Activated B cell treated with CpG ODN at 0.5 μM for 24 hours (primary cell): ENCODE results near the gene ROR1. TPM values are rescaled to one million over a fixed set of nuclear protein-coding genes. Genes with fewer than 3 reads are reported as not detected.

Source experiments
- ATAC-seq: fragments of 200-7000 bp; cut with Tn5 transposase; one replicate; pipeline ENCODE4 v1.10.0; 2021; ENCODE audit warnings: low read depth, mild to moderate bottlenecking, moderate library complexity
- CTCF ChIA-PET: fragments of 350-600 bp; sonication (Branson Sonifier 250); formaldehyde crosslinking; loops from one replicate; lab custom pipeline; 2021; ENCODE audit warnings: antibody characterized with exemption; lab: Charles Lee
- POLR2A ChIA-PET: fragments of 350-600 bp; sonication (Branson Sonifier 250); formaldehyde crosslinking; loops from one replicate; lab custom pipeline; 2021; ENCODE audit warnings: antibody characterized with exemption; lab: Charles Lee
- DNase-seq: peaks from one replicate; pipeline ENCODE4 v3.0.0; 2022
- H3K27ac Mint-ChIP-seq: one replicate; pipeline ENCODE4 v1.8.0; 2020; ENCODE audit warnings: mixed read lengths
- H3K27me3 Mint-ChIP-seq: one replicate; pipeline ENCODE4 v1.8.0; 2021; ENCODE audit warnings: mixed read lengths
- H3K36me3 Mint-ChIP-seq: one replicate; pipeline ENCODE4 v1.8.0; 2021; ENCODE audit warnings: low read depth, mixed read lengths
- H3K4me1 Mint-ChIP-seq: one replicate; pipeline ENCODE4 v1.8.0; 2021; ENCODE audit warnings: mixed read lengths
- H3K4me3 Mint-ChIP-seq: one replicate; pipeline ENCODE4 v1.8.0; 2020; ENCODE audit warnings: mild to moderate bottlenecking, mixed read lengths
- H3K9me3 Mint-ChIP-seq: one replicate; pipeline ENCODE4 v1.8.0; 2020; ENCODE audit warnings: mixed read lengths
- intact Hi-C: fragments of 100-400 bp; cut with micrococcal nuclease; formaldehyde crosslinking; loops from one replicate; pipeline ENCODE4 v1.15.1; 2024
- total RNA-seq: library from RNA; stranded (reverse); gene quantifications from 2 replicates; pipeline ENCODE4 v1.2.3, GENCODE V29; 2022
- TF ChIP-seq, protein P1 (sequence below): fragments of 200-600 bp; IDR thresholded peaks from one replicate; pipeline ENCODE4 v1.8.0; 2022; ENCODE audit warnings: antibody characterized with exemption, mild to moderate bottlenecking

Gene ROR1
- total RNA-seq, 1 donor from 2014 or later = 2.2 TPM

DNA sequence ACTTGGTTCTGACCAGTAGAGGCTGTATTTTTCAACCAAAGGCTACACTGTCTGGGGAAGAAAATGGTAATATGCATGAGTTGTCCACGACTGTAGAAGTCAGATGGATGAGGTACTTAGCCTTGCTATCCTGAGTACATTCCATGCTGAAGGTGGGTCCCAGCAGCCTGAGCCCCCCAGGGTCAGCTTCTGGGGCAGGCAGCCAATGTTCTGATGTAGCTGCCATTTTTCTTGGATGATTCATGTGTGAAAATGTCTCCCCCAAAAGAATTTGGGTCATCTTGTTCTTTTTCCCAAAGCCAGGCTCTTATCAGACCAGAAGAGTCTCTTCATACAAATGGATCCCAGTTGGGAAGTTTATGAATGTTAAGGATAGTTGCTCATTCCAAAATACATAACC is 257.4 kb downstream of the ROR1 start:
- Mint-ChIP-seq H3K36me3 (no peaks in the 10 kb centered on the region), H3K4me3 (no peak overlapping the region), H3K27ac (no peak overlapping the region), H3K9me3 (peaks cover 3% of the 10 kb centered on the region), H3K27me3 (no peaks in the 10 kb centered on the region), H3K4me1 (no peaks in the 10 kb centered on the region)
- POLR2A ChIA-PET = no interaction called here
- TF ChIP-seq, protein P1, sequence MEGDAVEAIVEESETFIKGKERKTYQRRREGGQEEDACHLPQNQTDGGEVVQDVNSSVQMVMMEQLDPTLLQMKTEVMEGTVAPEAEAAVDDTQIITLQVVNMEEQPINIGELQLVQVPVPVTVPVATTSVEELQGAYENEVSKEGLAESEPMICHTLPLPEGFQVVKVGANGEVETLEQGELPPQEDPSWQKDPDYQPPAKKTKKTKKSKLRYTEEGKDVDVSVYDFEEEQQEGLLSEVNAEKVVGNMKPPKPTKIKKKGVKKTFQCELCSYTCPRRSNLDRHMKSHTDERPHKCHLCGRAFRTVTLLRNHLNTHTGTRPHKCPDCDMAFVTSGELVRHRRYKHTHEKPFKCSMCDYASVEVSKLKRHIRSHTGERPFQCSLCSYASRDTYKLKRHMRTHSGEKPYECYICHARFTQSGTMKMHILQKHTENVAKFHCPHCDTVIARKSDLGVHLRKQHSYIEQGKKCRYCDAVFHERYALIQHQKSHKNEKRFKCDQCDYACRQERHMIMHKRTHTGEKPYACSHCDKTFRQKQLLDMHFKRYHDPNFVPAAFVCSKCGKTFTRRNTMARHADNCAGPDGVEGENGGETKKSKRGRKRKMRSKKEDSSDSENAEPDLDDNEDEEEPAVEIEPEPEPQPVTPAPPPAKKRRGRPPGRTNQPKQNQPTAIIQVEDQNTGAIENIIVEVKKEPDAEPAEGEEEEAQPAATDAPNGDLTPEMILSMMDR = no peak
- intact Hi-C loops = no loop called here
- CTCF ChIA-PET = no interaction called here
- ATAC-seq = no peak
- DNase-seq = no peak

DNA sequence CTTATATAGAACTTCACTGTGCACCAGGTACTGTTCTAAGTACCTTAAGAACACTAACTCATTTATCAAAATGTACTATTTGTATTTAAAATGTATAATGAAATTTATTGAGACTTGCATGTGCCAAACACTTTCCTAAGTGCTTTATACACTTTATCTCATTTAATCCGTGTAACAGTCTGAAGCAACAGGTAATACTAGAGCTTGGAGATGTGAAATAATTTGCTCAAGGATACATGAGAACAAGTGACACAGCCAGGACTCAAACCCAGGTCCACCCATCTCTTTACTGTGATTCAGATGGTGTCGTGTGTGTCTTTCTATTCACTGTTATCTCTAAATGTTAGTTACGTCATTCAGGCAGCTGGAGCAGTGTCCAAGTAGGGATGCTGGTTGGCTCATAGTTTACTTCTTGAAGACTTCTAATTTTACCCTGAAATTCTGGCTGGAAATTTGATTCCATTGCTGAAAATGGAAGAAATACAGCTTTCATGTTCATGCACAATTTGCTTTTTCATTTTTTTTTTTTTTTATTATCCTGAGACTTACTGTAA is 259.9 kb downstream of the ROR1 start:
- DNase-seq (no peak), ATAC-seq (no peak)
- Mint-ChIP-seq H3K4me3 (no peak overlapping the region), H3K27ac (no peak overlapping the region), H3K36me3 (no peaks in the 10 kb centered on the region), H3K9me3 (no peaks in the 10 kb centered on the region), H3K27me3 (no peaks in the 10 kb centered on the region), H3K4me1 (no peaks in the 10 kb centered on the region)
- CTCF ChIA-PET = no interaction called here
- POLR2A ChIA-PET = no interaction called here
- intact Hi-C loops = no loop called here
- TF ChIP-seq, protein P1 = no peak

DNA sequence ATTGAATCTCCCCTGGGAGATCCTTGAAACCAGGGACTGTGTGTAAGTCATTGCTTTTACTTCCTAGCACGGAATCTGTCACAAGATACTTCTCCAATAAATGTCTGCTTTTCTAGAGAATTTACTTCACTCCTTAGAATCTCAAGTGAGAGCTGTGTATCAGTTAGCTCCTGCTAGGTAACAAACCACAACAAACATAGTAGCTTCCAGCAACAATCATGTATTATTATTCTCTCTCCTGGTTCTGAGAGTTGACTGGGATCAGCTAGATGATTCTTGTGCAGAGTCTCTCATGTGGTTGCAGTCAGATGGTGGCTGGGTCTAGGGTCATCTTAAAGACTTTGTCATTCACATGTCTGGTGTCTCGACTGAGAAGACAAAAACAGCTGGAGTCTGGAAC is 262.7 kb downstream of the ROR1 start:
- no peak for ATAC-seq
- intact Hi-C loops = no loop called here
- Mint-ChIP-seq H3K36me3 (no peaks in the 10 kb centered on the region), H3K4me3 (no peak overlapping the region), H3K4me1 (no peaks in the 10 kb centered on the region), H3K27ac (no peak overlapping the region), H3K27me3 (no peaks in the 10 kb centered on the region), H3K9me3 (no peaks in the 10 kb centered on the region)
- TF ChIP-seq, protein P1 = no peak
- ChIA-PET POLR2A (no interaction called here), CTCF (no interaction called here)
- DNase-seq = no peak

DNA sequence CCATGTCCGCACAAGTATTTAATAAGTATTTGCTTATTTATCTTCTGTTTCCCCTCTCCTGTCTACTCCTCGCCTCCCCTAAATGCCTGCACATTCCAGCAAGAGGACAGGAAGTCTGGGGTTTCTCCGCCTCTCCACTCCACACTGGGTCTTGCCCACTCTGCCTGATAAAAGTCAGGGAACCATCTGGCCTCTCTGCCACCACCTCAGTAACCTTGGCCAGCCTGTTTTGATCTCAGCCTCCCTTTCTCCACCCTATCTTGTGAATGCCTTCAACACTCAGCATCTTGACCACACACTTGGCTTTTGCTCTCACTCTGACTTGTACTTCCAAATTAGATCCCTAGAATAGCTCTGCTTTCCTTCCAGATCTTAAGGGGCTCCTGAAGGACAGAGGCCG is 264.3 kb downstream of the ROR1 start:
- intact Hi-C loops = no loop called here
- no peaks in the 10 kb centered on the region for H3K4me1 Mint-ChIP-seq
- CTCF ChIA-PET = no interaction called here
- POLR2A ChIA-PET = no interaction called here
- no peaks in the 10 kb centered on the region for H3K36me3 Mint-ChIP-seq
- no peak for DNase-seq
- H3K27me3 Mint-ChIP-seq = peaks cover 2% of the 10 kb centered on the region
- no peak overlapping the region for H3K4me3 Mint-ChIP-seq
- no peak overlapping the region for H3K27ac Mint-ChIP-seq
- H3K9me3 Mint-ChIP-seq = no peaks in the 10 kb centered on the region
- TF ChIP-seq, protein P1 = no peak
- ATAC-seq = no peak

DNA sequence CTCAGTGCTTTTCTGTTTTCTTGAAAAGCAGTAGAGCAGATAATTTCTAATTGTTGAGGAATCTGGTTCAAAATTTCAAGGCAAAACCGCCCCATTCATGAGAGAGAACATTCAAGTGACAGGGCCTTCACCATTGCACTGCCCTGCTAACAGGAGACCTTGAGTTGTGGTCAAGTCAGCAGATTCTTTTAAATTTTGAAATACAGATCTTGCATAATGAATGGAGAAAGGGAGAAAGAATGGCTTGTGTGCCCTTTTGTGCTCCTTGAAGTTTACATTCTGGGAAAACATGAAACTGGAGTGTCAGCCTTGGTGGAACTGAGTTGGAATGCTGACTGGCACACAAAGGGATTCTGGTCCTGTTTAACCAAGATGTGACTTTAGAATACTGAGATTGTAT is 265.1 kb downstream of the ROR1 start:
- TF ChIP-seq, protein P1 = no peak
- POLR2A ChIA-PET = no interaction called here
- Mint-ChIP-seq H3K4me3 (no peak overlapping the region), H3K27ac (no peak overlapping the region), H3K4me1 (no peaks in the 10 kb centered on the region), H3K9me3 (no peaks in the 10 kb centered on the region), H3K27me3 (peaks cover 4% of the 10 kb centered on the region), H3K36me3 (no peaks in the 10 kb centered on the region)
- DNase-seq (no peak), ATAC-seq (no peak)
- intact Hi-C loops = no loop called here
- CTCF ChIA-PET = no interaction called here
